ENCODE data around the gene HIVEP3.

The HIVEP3 gene

GRCh38 chr1:41648844-41649243 is 269.9 kb downstream of the HIVEP3 start:
- DNase-seq (ENCODE audit: low read depth): no peak

- DNase-seq (ENCODE audit: low read depth): no peak
These were observed 270.5 kb downstream of the HIVEP3 start for GRCh38 chr1:41648230-41648629.

- DNase-seq (ENCODE audit: low read depth): no peak
These were observed 271.2 kb downstream of the HIVEP3 start for GRCh38 chr1:41647221-41648135.

DNA sequence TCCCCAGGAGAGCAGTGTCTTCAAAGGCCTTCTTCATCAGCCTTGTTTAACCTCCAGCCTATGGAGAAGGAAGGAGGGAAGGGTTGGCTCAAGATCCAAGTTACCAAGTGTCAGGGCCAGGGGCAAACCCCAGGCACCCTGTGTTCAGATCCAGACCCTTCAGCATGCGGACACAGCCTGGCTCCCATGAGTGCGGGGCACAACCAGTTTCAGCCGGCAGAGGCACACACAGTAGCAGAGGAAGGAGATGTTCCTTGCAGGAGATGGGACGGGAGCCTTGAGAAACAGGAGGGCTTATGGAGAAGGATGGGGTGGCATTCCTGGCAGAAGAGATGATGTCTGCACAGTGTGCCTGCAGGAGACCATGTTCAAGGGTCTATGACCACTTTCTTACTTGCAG is 272.5 kb downstream of the HIVEP3 start:
- DNase-seq (ENCODE audit: low read depth): no peak

GRCh38 chr1:41645062-41645461 is 273.7 kb downstream of the HIVEP3 start:
- no peak for DNase-seq (ENCODE audit: low read depth)

- DNase-seq (ENCODE audit: low read depth): no peak
These were observed 275.6 kb downstream of the HIVEP3 start for GRCh38 chr1:41642922-41643821.

GRCh38 chr1:41641941-41642527 is 276.7 kb downstream of the HIVEP3 start:
- no peak for DNase-seq (ENCODE audit: low read depth)

DNA sequence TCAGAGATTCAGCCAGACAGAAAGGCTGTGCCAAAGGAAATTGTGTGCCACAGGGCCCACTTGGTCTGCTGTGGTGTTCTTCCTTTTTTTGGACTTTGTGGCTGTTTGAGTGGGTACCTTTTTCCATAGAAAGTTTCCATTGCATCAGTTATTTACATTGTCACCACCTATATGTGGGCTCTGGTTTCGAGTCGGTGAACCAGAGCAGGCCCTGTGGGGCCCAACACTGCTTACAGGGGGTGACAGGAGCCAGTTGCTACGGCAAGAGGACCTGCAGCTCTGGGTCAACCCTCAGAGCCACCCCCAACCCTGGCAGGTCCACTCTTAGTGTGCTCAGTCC is 277.3 kb downstream of the HIVEP3 start:
- DNase-seq (ENCODE audit: low read depth): no peak

DNA sequence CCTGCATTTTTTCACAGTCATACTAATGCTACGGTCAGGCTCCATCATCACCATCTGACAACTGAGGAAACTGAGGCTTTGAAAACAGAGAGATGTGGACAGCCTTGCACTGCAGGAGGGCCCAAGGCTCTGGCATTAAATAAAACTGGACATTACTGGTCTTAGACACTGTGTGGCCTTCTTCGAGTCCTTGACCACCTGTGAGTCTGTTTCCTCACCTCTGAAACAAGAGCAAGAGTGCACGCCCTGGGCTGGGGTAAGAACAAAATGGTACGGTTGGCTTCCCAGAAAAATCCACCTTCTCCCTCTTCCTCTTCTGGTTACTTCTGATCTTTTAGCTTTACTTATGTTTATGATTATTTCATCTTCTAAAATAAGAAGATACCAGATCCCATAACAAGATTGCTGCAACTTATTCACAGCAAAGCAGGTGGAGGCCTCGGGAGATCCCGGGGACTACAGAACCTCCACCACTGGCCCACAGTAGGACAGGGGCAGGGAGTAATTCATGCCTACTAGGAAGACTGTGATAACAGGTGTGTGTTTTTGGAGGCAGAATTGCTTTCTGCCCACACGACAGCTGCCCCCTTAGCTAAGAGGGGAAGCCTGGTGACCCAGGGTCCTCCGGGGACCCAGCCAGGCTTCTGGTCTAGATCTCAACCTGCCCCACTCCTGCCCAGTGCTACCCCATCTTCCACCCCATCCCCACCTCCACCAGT is 277.8 kb downstream of the HIVEP3 start:
- DNase-seq (ENCODE audit: low read depth): no peak

GRCh38 chr1:41640141-41640751 is 278.5 kb downstream of the HIVEP3 start:
- DNase-seq (ENCODE audit: low read depth): no peak

GRCh38 chr1:41639332-41639936 is 279.3 kb downstream of the HIVEP3 start:
- DNase-seq (ENCODE audit: low read depth): no peak

- DNase-seq (ENCODE audit: low read depth): no peak
These were observed 280.4 kb downstream of the HIVEP3 start for GRCh38 chr1:41638086-41639024.

DNA sequence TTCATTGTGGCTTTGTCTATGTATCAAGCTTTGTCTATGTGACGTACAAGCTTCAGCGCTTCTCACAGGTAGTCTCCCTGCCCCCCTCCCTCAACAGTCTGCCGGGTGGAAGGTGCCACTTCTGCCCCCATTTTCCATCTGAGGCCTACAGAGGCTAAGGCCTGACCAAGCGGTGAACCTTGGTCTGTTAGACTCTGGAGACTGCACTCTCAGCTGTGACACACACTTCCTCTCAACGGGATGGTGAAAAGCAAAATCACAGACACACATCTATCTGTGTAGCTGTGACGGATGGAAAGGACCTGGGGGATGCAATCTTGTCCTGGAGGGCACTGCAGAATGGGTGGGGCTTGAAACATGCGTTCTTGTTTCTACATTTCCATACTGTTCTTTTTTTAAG is 281.4 kb downstream of the HIVEP3 start:
- no peak for DNase-seq (ENCODE audit: low read depth)

- no peak for DNase-seq (ENCODE audit: low read depth)
These were observed 285.0 kb downstream of the HIVEP3 start for GRCh38 chr1:41633764-41634163.

DNA sequence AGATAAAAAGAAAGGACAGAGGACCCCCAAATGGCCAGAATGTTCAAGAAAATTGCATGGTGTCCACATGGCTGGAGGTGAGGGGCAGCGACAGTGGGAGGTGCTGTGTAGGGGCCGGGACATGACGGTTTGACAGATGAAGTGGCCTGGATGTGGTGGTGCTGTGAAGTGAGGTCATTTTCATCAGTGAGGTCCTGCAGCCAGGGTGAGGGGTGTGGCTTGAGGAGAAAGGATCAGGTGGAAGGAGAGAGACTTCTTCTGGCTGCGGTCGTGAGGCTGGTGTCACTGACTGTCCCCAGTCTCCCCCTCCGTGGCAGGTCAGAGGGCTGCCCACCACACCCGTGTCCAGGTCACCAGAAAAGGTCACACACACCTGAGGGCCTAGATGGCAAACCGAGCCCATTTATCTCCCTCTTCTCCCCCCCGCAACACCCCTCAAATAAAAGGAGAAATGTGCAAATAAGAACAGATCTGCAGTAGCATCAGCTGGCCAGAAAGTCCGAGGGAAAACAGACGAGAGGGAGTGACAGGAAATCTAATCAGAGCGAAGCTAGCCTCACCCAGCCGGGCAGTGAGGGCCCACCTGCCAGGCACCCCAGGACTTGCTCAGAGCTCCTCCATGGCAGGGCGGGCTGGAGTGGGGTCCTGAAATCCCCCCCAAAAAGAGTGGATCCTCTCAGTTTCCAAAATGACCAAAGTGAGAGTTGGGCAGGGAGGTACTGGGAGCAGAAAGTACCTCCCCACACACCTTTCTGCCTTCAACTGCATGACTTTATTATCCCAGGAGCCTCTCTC is 285.7 kb downstream of the HIVEP3 start:
- no peak for DNase-seq (ENCODE audit: low read depth)

GRCh38 chr1:41631971-41632370 is 286.8 kb downstream of the HIVEP3 start:
- DNase-seq (ENCODE audit: low read depth): no peak

- DNase-seq (ENCODE audit: low read depth): no peak
These were observed 287.6 kb downstream of the HIVEP3 start for GRCh38 chr1:41631154-41631553.

- no peak for DNase-seq (ENCODE audit: low read depth)
These were observed 289.2 kb downstream of the HIVEP3 start for GRCh38 chr1:41629571-41629970.

DNA sequence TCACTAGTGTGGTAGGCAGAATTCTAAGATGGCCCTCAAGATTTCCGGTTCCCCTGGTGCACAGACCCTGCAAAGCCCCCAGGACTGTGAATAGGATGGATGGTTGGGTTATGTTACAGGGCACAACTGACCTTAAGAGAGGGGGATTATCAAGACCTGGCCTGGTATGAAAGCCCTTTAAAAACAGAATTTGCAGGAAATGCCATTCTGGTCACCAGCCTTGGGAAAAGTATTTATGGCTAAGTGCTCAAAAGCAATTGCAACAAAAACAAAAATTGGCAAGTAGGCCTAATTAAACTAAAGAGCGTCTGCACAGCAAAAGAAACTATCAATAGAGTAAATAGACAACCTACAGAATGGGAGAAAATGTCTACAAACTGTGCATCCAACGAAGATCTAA is 289.6 kb downstream of the HIVEP3 start:
- DNase-seq (ENCODE audit: low read depth): no peak

All from stimulated activated CD8-positive, alpha-beta memory T cell treated with anti-CD3 and anti-CD28 coated beads, Interleukin-7, amount 100 ng/mL, for 24 hours (primary cell).